ENCODE data around the gene OBP2B. TPM values are rescaled to one million over a fixed set of nuclear protein-coding genes. Genes with fewer than 3 reads are reported as not detected.
A peak's percentile ranks its signal among the peaks of the same experiment; 100 is the strongest.

The OBP2B gene
- total RNA-seq, 1 experiment from 2014 or later = not detected

- Mint-ChIP-seq H3K4me1 (ENCODE audit: insufficient read depth, unreplicated experiment) (no peaks in the 10 kb centered on the region), H3K4me3 (ENCODE audit: unreplicated experiment) (no peak overlapping the region), H3K36me3 (ENCODE audit: insufficient read depth, unreplicated experiment) (no peaks in the 10 kb centered on the region), H3K27me3 (ENCODE audit: insufficient read depth, unreplicated experiment) (no peaks in the 10 kb centered on the region), H3K9me3 (ENCODE audit: unreplicated experiment) (no peaks in the 10 kb centered on the region), H3K27ac (ENCODE audit: low read depth, unreplicated experiment) (no peak overlapping the region)
- TF ChIP-seq CTCF (IDR thresholded peaks at IDR 0.05; ENCODE audit: unreplicated experiment) = no peak
- DNase-seq (ENCODE audit: unreplicated experiment) = no peak
- CTCF ChIA-PET = no interaction called here
- POLR2A ChIA-PET = no interaction called here
- no TSS peak for BruUV-seq (replicated peaks)
- intact Hi-C loops (cut with micrococcal nuclease) = no loop called here
Measured at GRCh38 chr9:133256136-133256461, 47.0 kb upstream of the OBP2B start.

GRCh38 chr9:133255371-133256135 lies 46.5 kb upstream of the OBP2B start:
- POLR2A ChIA-PET = no interaction called here
- H3K4me3 Mint-ChIP-seq (ENCODE audit: unreplicated experiment) = no peak overlapping the region
- DNase-seq (ENCODE audit: unreplicated experiment) = no peak
- H3K27me3 Mint-ChIP-seq (ENCODE audit: insufficient read depth, unreplicated experiment) = peaks cover under 1% of the 10 kb centered on the region
- H3K36me3 Mint-ChIP-seq (ENCODE audit: insufficient read depth, unreplicated experiment) = no peaks in the 10 kb centered on the region
- CTCF ChIA-PET = no interaction called here
- no peaks in the 10 kb centered on the region for H3K4me1 Mint-ChIP-seq (ENCODE audit: insufficient read depth, unreplicated experiment)
- no TSS peak for BruUV-seq (replicated peaks)
- H3K27ac Mint-ChIP-seq (ENCODE audit: low read depth, unreplicated experiment) = no peak overlapping the region
- intact Hi-C loops (cut with micrococcal nuclease) = no loop called here
- TF ChIP-seq CTCF (IDR thresholded peaks at IDR 0.05; ENCODE audit: unreplicated experiment) = no peak
- H3K9me3 Mint-ChIP-seq (ENCODE audit: unreplicated experiment) = no peaks in the 10 kb centered on the region

GRCh38 chr9:133254471-133254870 lies 45.4 kb upstream of the OBP2B start:
- DNase-seq (ENCODE audit: unreplicated experiment) = no peak
- H3K9me3 Mint-ChIP-seq (ENCODE audit: unreplicated experiment) = no peaks in the 10 kb centered on the region
- intact Hi-C loops (cut with micrococcal nuclease) = no loop called here
- ChIA-PET CTCF (no interaction called here), POLR2A (no interaction called here)
- no peak overlapping the region for H3K4me3 Mint-ChIP-seq (ENCODE audit: unreplicated experiment)
- H3K27ac Mint-ChIP-seq (ENCODE audit: low read depth, unreplicated experiment) = no peak overlapping the region
- H3K36me3 Mint-ChIP-seq (ENCODE audit: insufficient read depth, unreplicated experiment) = no peaks in the 10 kb centered on the region
- peaks cover 12% of the 10 kb centered on the region for H3K27me3 Mint-ChIP-seq (ENCODE audit: insufficient read depth, unreplicated experiment)
- H3K4me1 Mint-ChIP-seq (ENCODE audit: insufficient read depth, unreplicated experiment) = no peaks in the 10 kb centered on the region
- no peak for TF ChIP-seq CTCF (IDR thresholded peaks at IDR 0.05; ENCODE audit: unreplicated experiment)
- BruUV-seq (replicated peaks) = no TSS peak

- CTCF ChIA-PET = interaction anchor here (1.3 kb wide), 1 partner anchor 67 kb away, joined by 4 read pairs; no protein-coding TSS in a partner anchor
- no peaks in the 10 kb centered on the region for H3K9me3 Mint-ChIP-seq (ENCODE audit: unreplicated experiment)
Measured at GRCh38 chr9:133253268-133253667, 44.2 kb upstream of the OBP2B start.

More at GRCh38 chr9:133253268-133253667, 44.2 kb upstream of the OBP2B start:
- Mint-ChIP-seq H3K27me3 (ENCODE audit: insufficient read depth, unreplicated experiment) (peaks cover 15% of the 10 kb centered on the region), H3K27ac (ENCODE audit: low read depth, unreplicated experiment) (no peak overlapping the region), H3K4me3 (ENCODE audit: unreplicated experiment) (no peak overlapping the region), H3K4me1 (ENCODE audit: insufficient read depth, unreplicated experiment) (no peaks in the 10 kb centered on the region), H3K36me3 (ENCODE audit: insufficient read depth, unreplicated experiment) (no peaks in the 10 kb centered on the region)
- peak; percentile 18 for DNase-seq (ENCODE audit: unreplicated experiment)
- intact Hi-C loops (cut with micrococcal nuclease) = no loop called here
- POLR2A ChIA-PET = no interaction called here
- BruUV-seq (replicated peaks) = no TSS peak
- TF ChIP-seq CTCF (IDR thresholded peaks at IDR 0.05; ENCODE audit: unreplicated experiment) = no peak

All from MCF 10A (cell line).